GM21526 (cell line): ENCODE measurements around the gene HLA-B.

Experiments
- ATAC-seq: cut with Tn5 transposase; IDR thresholded peaks from one replicate; pipeline ENCODE4 v1.9.1; 2021; ENCODE audit warnings: moderate library complexity; ENCODE audit not compliant: unreplicated experiment, low FRiP score

Gene HLA-B

GRCh38 chr6:31309641-31310040 lies 47.3 kb downstream of the HLA-B start:
- ATAC-seq = no peak

- no peak for ATAC-seq
Observed at GRCh38 chr6:31308845-31309175, 48.2 kb downstream of the HLA-B start.

GRCh38 chr6:31308050-31308844 lies 48.7 kb downstream of the HLA-B start:
- ATAC-seq = no peak

- ATAC-seq = no peak
Observed at GRCh38 chr6:31307669-31308049, 49.3 kb downstream of the HLA-B start.

- no peak for ATAC-seq
Observed at GRCh38 chr6:31305703-31306219, 51.2 kb downstream of the HLA-B start.

- no peak for ATAC-seq
Observed at GRCh38 chr6:31304683-31305082, 52.3 kb downstream of the HLA-B start.
